A549 (cell line): Measurements from ENCODE around the gene PARD6G. TPM values are rescaled to one million over a fixed set of nuclear protein-coding genes. Genes with fewer than 3 reads are reported as not detected.

Experiments
- ATAC-seq, 2 experiments: fragments of 200-7000 bp in 1 of 2; fragments of >200 bp in 1 of 2; cut with Nextera tagmentation in 1 of 2; cut with Tn5 transposase in 1 of 2; 3 replicates each; pipeline versions ENCODE4 v1.8.0 to v1.9.1; 2018 to 2020; ENCODE audit warnings: mild to moderate bottlenecking in 1 of 2, moderate library complexity in 1 of 2
- CTCF ChIA-PET: fragments of 300-600 bp; sonication (Branson Sonifier 250); formaldehyde crosslinking; extraction: SDS; loops from one replicate; lab custom pipeline; 2021; ENCODE audit warnings: antibody characterized with exemption, inconsistent platforms; lab: Yijun Ruan, JAX
- POLR2A ChIA-PET: fragments of 350-600 bp; formaldehyde crosslinking; extraction: SDS; loops from one replicate; lab custom pipeline; 2021; ENCODE audit warnings: antibody characterized with exemption, inconsistent platforms; lab: Yijun Ruan, JAX
- DNase-seq, 2 experiments: peaks; one replicate each; pipeline versions ENCODE4 v3.0.0 to v3.0.0-alpha.2; 2011 to 2016; ENCODE audit warnings: low read depth in 1 of 2, low spot score in 1 of 2
- FAIRE-seq: peaks from 2 replicates; lab custom pipeline; 2011; peaks lifted over from hg19 to GRCh38; lab: Jason Lieb, UNC
- H3K27ac ChIP-seq, 2 experiments: fragments of >200 bp; sonication (Bioruptor Twin); formaldehyde crosslinking; 3 replicates each; pipeline ENCODE4 v1.5.1; 2016 to 2017
- H3K4me1 ChIP-seq: fragments of >200 bp; sonication (Bioruptor Twin); formaldehyde crosslinking; 3 replicates; pipeline ENCODE4 v1.6.1; 2016
- H3K4me2 ChIP-seq: fragments of >200 bp; sonication (Bioruptor Twin); formaldehyde crosslinking; 3 replicates; pipeline ENCODE4 v1.6.1; 2016
- H3K4me3 ChIP-seq: fragments of >200 bp; sonication (Bioruptor Twin); formaldehyde crosslinking; 3 replicates; pipeline ENCODE4 v1.5.1; 2016
- H3K9me3 ChIP-seq: fragments of >200 bp; sonication (Bioruptor Twin); formaldehyde crosslinking; 3 replicates; pipeline ENCODE4 v1.6.1; 2016
- ATOH8 ChIP-seq: fragments of 250-450 bp; sonication (Bioruptor Pico); IDR thresholded peaks from 2 replicates; pipeline ENCODE4 v1.5.0; 2020; ENCODE audit warnings: low read depth, mild to moderate bottlenecking, moderate library complexity
- CBX2 ChIP-seq: fragments of 200-600 bp; sonication (generic); IDR thresholded peaks from 2 replicates; pipeline ENCODE4 v1.6.1; 2016; ENCODE audit warnings: low read depth, mild to moderate bottlenecking, borderline replicate concordance
- CHD2 ChIP-seq: fragments of 150-350 bp; IDR thresholded peaks from 2 replicates; pipeline ENCODE4 v1.6.1; 2014; ENCODE audit warnings: low read length; ENCODE audit not compliant: partially characterized antibody
- ELK1 ChIP-seq: fragments of 150-350 bp; IDR thresholded peaks from 2 replicates; pipeline ENCODE4 v1.6.1; 2014; ENCODE audit warnings: low read depth, mild to moderate bottlenecking, low read length
- GATA3 ChIP-seq: IDR thresholded peaks from 2 replicates; pipeline ENCODE4 v1.6.1; 2012; ENCODE audit warnings: borderline replicate concordance
- HDAC2 ChIP-seq: fragments of 200-600 bp; sonication (generic); IDR thresholded peaks from 2 replicates; pipeline ENCODE4 v1.6.1; 2016
- HES2 ChIP-seq: fragments of >200 bp; sonication (Bioruptor Twin); formaldehyde crosslinking; IDR thresholded peaks from 2 replicates; pipeline ENCODE4 v1.6.1; 2016
- HOXA7 ChIP-seq: fragments of 250-450 bp; sonication (Bioruptor Pico); IDR thresholded peaks from 2 replicates; pipeline ENCODE4 v1.5.0; 2020; ENCODE audit warnings: mild to moderate bottlenecking, moderate library complexity
- HOXB5 ChIP-seq: fragments of 250-450 bp; sonication (Bioruptor Pico); IDR thresholded peaks from 2 replicates; pipeline ENCODE4 v1.5.0; 2020; ENCODE audit warnings: mild to moderate bottlenecking, moderate library complexity
- JUNB ChIP-seq: fragments of >200 bp; sonication (Bioruptor Twin); formaldehyde crosslinking; IDR thresholded peaks from 2 replicates; pipeline ENCODE4 v1.6.1; 2016
- MAFK ChIP-seq: fragments of 450-650 bp; IDR thresholded peaks from 2 replicates; pipeline ENCODE4 v1.6.1; 2014; ENCODE audit not compliant: partially characterized antibody
- MAX ChIP-seq: IDR thresholded peaks from 2 replicates; pipeline ENCODE4 v1.6.1; 2012
- MYC ChIP-seq: IDR thresholded peaks from 2 replicates; pipeline ENCODE4 v1.6.1; 2012; ENCODE audit warnings: mild to moderate bottlenecking, inconsistent platforms, low read length, improper control_type of control experiment, borderline replicate concordance
- NPAS2 ChIP-seq: fragments of 250-450 bp; sonication (Bioruptor Pico); IDR thresholded peaks from 2 replicates; pipeline ENCODE4 v1.8.0; 2022; ENCODE audit warnings: mild to moderate bottlenecking, moderate library complexity, borderline replicate concordance
- PBX3 ChIP-seq: IDR thresholded peaks from 2 replicates; pipeline ENCODE4 v1.6.1; 2012
- PHF8 ChIP-seq: fragments of 200-600 bp; sonication (generic); IDR thresholded peaks from 2 replicates; pipeline ENCODE4 v1.6.1; 2016; ENCODE audit warnings: low read depth, mild to moderate bottlenecking, antibody characterized with exemption, moderate library complexity, borderline replicate concordance
- POLR2AphosphoS2 ChIP-seq: conservative IDR thresholded peaks from 2 replicates; pipeline ENCODE4 v1.6.1; 2012; ENCODE audit warnings: low read length, improper control_type of control experiment, inconsistent platforms
- RCOR1 ChIP-seq: fragments of 150-350 bp; IDR thresholded peaks from 2 replicates; pipeline ENCODE4 v1.6.1; 2014; ENCODE audit warnings: antibody characterized with exemption, low read length, low read depth
- RNF2 ChIP-seq: fragments of 200-600 bp; sonication (generic); IDR thresholded peaks from 2 replicates; pipeline ENCODE4 v1.6.1; 2016; ENCODE audit warnings: low read depth, mild to moderate bottlenecking, antibody characterized with exemption, moderate library complexity, borderline replicate concordance
- USF2 ChIP-seq: fragments of 450-650 bp; IDR thresholded peaks from 2 replicates; pipeline ENCODE4 v1.6.1; 2014; ENCODE audit warnings: antibody characterized with exemption
- WGBS: methylation state at CpG from one replicate; pipeline ENCODE4 v1.1.6; 2017; ENCODE audit errors: missing lambda C conversion rate; 5-methylcytosine and 5-hydroxymethylcytosine counted together
- polyA plus RNA-seq, 4 experiments: library from polyadenylated mRNA; depleted of rRNA in 3 of 4; stranded (reverse); fragments of >200 nt; fragmentation: RNase III in 1 of 4; extraction: RNeasy Plus Mini Kit Qiagen cat#74134 plus additional on column Dnase treatment in 1 of 4; gene quantifications; 2 replicates in 3 of 4; 3 replicates in 1 of 4; pipeline ENCODE4 v1.2.3, GENCODE V29; 2011 to 2017

Gene PARD6G
- polyA plus RNA-seq, 2 of the 4 experiments (the other 2 are of a cell fraction) = 1.6 to 2.3 TPM

GRCh38 chr18:80175451-80176204 lies 71.7 kb downstream of the PARD6G start:
- TF ChIP-seq ELK1 (no peak), ATOH8 (CRISPR knock-in tag) (no peak), MYC (no peak), PBX3 (no peak), HOXB5 (CRISPR knock-in tag) (no peak), RCOR1 (no peak), HES2 (no peak), PHF8 (no peak), RNF2 (no peak)
- CTCF ChIA-PET = interaction anchor here (0.8 to 1.0 kb wide), 2 partner anchors 20 to 25 kb away, joined by 3 read pairs; no protein-coding TSS in a partner anchor
- no peaks in the 10 kb centered on the region for H3K9me3 ChIP-seq
- H3K4me3 ChIP-seq = no peak overlapping the region
- no peak overlapping the region for H3K4me2 ChIP-seq
- FAIRE-seq = no peak
- DNase-seq = no peak
- no peaks in the 10 kb centered on the region for H3K4me1 ChIP-seq
- WGBS = 73% methylated on average over 17 of the region's 18 CpGs
- no peak overlapping the region for H3K27ac ChIP-seq
- POLR2A ChIA-PET = no interaction called here
- ATAC-seq = no peak

- Histone ChIP-seq H3K4me3 (no peak overlapping the region), H3K4me1 (no peaks in the 10 kb centered on the region), H3K27ac (no peak overlapping the region), H3K9me3 (no peaks in the 10 kb centered on the region), H3K4me2 (no peak overlapping the region)
- CTCF ChIA-PET = no interaction called here
- POLR2A ChIA-PET = no interaction called here
- WGBS = 69% methylated on average over 7 of the region's 10 CpGs
- ATAC-seq = no peak
- TF ChIP-seq HOXA7 (CRISPR knock-in tag) = no peak
- no peak for TF ChIP-seq MAFK
- no peak for TF ChIP-seq NPAS2 (CRISPR knock-in tag)
- no peak for TF ChIP-seq MAX
- no peak for FAIRE-seq
- DNase-seq = no peak
Observed at GRCh38 chr18:80173060-80173459, 74.3 kb downstream of the PARD6G start.

- ChIA-PET POLR2A (no interaction called here), CTCF (interaction anchor here (2.7 kb wide), 1 partner anchor 8 kb away, joined by 11 read pairs; no protein-coding TSS in a partner anchor)
- H3K4me1 ChIP-seq = no peaks in the 10 kb centered on the region
- 64% methylated on average over 4 of the region's 4 CpGs for WGBS
- no peak for FAIRE-seq
- no peak overlapping the region for H3K4me2 ChIP-seq
- TF ChIP-seq PBX3 = no peak
- no peak for TF ChIP-seq JUNB
- no peak for TF ChIP-seq GATA3
- no peak for TF ChIP-seq USF2
- no peak for TF ChIP-seq RCOR1
- TF ChIP-seq ATOH8 (CRISPR knock-in tag) = no peak
- TF ChIP-seq HDAC2 = no peak
- TF ChIP-seq CBX2 = no peak
- no peak for TF ChIP-seq POLR2AphosphoS2
- TF ChIP-seq CHD2 = no peak
- TF ChIP-seq ELK1 = no peak
- no peak for ATAC-seq
- no peak overlapping the region for H3K4me3 ChIP-seq
- no peak for DNase-seq
- H3K9me3 ChIP-seq = no peaks in the 10 kb centered on the region
- no peak overlapping the region for H3K27ac ChIP-seq
Observed at GRCh38 chr18:80172056-80172455, 75.3 kb downstream of the PARD6G start.
